HG02981 (cell line): ENCODE results near the gene RABL3.
"Not testable (repeated sequence)": the region's sequence is repeated elsewhere in the genome, so short reads cannot be mapped to it uniquely, and the experiment has no call there.

ENCODE experiments used
- ATAC-seq: cut with Tn5 transposase; IDR thresholded peaks from one replicate; pipeline ENCODE4 v1.9.1; 2021; ENCODE audit warnings: mild to moderate bottlenecking, moderate library complexity; ENCODE audit not compliant: unreplicated experiment

The RABL3 gene

GRCh38 chr3:120649830-120650233, 92.5 kb downstream of the RABL3 start:
- no peak for ATAC-seq

- no peak for ATAC-seq
These were observed 94.0 kb downstream of the RABL3 start for GRCh38 chr3:120648290-120648689.

GRCh38 chr3:120646771-120647432, 95.4 kb downstream of the RABL3 start:
- no peak for ATAC-seq

- ATAC-seq: no peak
These were observed 97.1 kb downstream of the RABL3 start for GRCh38 chr3:120645083-120645845.

- no peak for ATAC-seq
These were observed 99.9 kb downstream of the RABL3 start for GRCh38 chr3:120642368-120642948.

- no peak for ATAC-seq
These were observed 100.5 kb downstream of the RABL3 start for GRCh38 chr3:120641696-120642246.

- ATAC-seq: no peak
These were observed 102.1 kb downstream of the RABL3 start for GRCh38 chr3:120640231-120640630.

- ATAC-seq: not testable (repeated sequence)
These were observed 103.5 kb downstream of the RABL3 start for GRCh38 chr3:120638820-120639219.

GRCh38 chr3:120637851-120638559, 104.3 kb downstream of the RABL3 start:
- ATAC-seq: no peak

GRCh38 chr3:120636795-120637401, 105.4 kb downstream of the RABL3 start:
- ATAC-seq: no peak
